Skeletal muscle cell (primary cell): ENCODE data around the gene IGHMBP2.

Source experiments
- DNase-seq: peaks from one replicate; pipeline ENCODE4 v3.0.0-alpha.2; 2010; ENCODE audit warnings: low read depth
- H3K4me3 ChIP-seq: 2 replicates; pipeline ENCODE4 v1.5.1; 2011; ENCODE audit warnings: low read depth, mild to moderate bottlenecking, control low read depth, low read length, moderate library complexity

IGHMBP2 gene

GRCh38 chr11:68924073-68924925 lies 20.6 kb downstream of the IGHMBP2 start:
- no peak for DNase-seq
- no peak overlapping the region for H3K4me3 ChIP-seq

DNA sequence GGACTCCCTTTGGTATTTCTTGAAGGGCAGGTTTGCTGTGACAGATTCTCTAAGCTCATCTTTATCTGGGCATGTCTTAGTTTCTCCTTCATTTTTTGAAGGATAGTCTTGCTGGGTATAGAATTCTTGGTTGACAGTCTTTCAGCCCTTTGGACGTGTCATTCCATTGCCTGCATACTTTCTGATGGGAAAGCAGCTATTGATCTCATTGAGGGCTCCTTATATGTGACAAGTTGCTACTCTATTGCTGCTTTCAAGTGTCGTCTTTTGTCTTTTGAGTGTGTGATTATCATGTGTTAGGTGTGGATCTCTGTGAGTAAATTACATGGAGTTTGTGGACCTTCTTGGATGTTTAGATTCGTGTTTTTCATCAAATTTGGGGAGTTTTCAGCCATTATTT lies 21.9 kb downstream of the IGHMBP2 start:
- no peak for DNase-seq

GRCh38 chr11:68927280-68928135 lies 23.8 kb downstream of the IGHMBP2 start:
- H3K4me3 ChIP-seq, result no peak overlapping the region
- no peak for DNase-seq

More for the DNA sequence above, 21.9 kb downstream of the IGHMBP2 start:
- no peak overlapping the region for H3K4me3 ChIP-seq

DNA sequence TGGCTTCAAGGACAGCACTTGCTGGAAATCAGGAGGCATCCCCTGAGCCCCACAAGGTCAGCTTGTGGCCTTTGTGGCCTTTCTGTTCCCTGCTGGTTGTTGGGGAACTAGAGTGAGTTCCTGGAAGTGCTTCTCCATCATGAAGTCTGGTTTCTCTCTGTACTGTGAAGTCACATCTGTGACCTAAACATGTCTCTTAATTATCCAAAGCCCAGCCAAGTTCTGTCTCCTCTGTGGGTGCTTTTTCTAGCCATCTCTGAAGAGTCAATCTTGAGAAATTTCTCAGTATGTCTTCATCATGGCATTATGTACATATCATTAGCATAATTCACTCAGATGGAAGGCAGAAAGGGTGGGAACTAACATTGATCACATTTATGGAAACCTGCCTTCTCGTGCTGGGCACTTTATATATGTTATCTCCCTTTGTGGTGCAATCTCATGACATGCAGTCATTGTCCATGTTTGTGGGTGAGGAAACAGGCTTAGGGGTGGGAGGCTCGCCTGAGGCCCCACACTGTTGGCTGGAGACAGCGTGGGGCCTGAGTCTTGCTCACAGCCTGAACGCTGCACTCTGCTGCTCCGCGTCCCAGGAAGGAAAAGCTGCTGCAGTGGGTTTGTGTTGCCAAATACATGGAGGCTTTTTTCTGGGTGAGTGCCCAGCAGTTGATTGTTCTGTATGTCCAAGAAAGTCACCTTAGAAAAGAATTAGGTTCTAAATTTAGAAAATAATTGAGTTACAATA lies 24.6 kb downstream of the IGHMBP2 start:
- no peak for DNase-seq
- H3K4me3 ChIP-seq, result no peak overlapping the region

DNA sequence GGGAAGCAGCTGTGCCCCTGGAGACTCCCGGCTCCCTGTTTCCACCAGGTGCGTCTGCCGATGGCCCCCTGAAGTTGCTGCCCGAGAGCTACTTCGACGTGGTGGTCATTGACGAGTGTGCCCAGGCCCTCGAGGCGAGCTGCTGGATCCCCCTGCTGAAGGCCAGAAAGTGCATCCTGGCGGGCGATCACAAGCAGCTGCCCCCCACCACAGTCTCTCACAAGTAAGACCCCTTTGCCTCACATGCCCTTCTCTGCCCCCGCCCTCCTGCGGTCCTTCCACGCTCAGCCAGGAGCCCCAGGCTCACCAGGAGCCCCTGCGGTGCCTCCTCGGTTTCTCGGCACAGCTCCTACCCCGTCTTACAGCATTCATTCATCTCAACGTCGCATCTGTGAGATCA lies 25.4 kb downstream of the IGHMBP2 start:
- H3K4me3 ChIP-seq, result no peak overlapping the region
- DNase-seq, result no peak

- no peak for DNase-seq
These were observed 26.2 kb downstream of the IGHMBP2 start for GRCh38 chr11:68929706-68930570.

DNA sequence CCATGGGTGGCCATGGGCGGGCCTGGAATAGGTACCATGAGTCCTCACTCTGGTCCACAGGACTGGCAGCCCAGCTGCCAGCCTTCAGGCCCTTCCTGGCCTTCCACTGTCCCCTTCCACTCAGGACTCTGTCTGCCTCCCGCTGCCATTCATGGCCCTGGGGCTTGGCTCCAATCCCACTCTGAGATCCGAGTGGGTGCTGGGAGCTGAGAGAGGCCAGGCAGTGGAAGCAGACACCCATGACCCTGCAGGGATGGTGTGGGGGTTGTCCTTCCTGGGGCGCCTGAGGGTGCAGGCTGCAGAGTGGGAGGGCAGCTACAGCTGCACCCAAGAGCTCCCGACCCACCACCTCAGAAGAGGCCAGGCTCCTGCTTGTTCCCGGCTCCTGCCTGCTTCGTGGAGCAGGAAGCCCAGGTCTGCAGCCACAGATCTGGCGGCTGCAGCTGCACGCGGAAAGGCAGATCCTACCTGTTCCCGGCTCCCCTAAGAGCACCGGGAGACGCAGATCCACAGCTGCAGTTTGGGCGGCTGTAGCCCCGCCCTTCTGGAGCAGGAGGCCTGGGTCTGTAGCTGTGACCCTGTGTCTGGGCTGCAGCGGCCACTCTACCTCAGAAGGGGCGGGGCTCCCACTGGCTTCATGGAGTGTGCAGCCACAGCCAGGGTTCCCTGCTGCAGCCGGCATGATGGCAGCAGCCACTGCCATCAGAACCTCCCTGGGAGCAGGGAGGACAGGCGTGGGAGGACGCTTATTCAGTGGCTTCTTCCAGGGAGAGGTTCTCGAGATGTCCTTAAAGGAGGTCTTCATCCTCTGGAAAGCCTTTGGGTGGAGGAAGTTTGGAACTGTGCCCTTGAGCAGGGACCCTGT lies 27.5 kb downstream of the IGHMBP2 start:
- H3K4me3 ChIP-seq, result no peak overlapping the region

More at GRCh38 chr11:68929706-68930570, 26.2 kb downstream of the IGHMBP2 start:
- H3K4me3 ChIP-seq, result no peak overlapping the region

DNA sequence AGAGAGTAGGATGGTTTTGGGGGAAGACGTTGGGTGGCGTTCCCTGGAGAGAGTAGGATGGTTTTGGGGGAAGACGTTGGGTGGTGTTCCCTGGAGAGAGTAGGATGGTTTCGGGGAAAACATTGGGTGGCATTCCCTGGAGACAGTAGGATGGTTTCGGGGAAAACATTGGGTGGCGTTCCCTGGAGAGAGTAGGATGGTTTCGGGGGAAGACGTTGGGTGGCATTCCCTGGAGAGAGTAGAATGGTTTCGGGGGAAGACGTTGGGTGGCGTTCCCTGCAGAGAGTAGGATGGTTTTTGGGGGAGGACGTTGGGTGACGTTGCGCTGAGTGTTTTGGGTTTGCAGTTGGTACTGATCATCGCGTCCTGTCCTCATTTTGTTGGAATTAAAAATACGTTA lies 28.2 kb downstream of the IGHMBP2 start:
- no peak for DNase-seq
- H3K4me3 ChIP-seq, result no peak overlapping the region

More for the DNA sequence above, 27.5 kb downstream of the IGHMBP2 start:
- DNase-seq, result no peak

- no peak overlapping the region for H3K4me3 ChIP-seq
- DNase-seq, result no peak
These were observed 28.7 kb downstream of the IGHMBP2 start for GRCh38 chr11:68932358-68932757.

- no peak overlapping the region for H3K4me3 ChIP-seq
- no peak for DNase-seq
These were observed 29.4 kb downstream of the IGHMBP2 start for GRCh38 chr11:68932933-68933577.

- no peak for DNase-seq
- no peak overlapping the region for H3K4me3 ChIP-seq
These were observed 30.1 kb downstream of the IGHMBP2 start for GRCh38 chr11:68933605-68934320.

DNA sequence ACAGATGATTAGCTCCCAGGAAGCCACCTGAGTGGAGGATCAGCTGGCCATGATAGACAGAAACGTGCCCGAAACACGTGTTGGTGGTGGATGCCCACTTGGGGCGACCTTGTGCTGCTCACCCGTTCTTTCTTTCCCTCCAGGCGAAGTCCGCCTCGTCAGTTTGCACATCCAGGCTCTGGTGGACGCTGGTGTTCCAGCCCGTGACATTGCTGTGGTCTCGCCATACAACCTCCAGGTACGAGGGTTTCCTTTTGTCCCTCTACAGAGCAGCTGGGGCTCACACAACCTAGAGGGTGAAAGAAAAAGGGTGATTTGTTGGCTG lies 30.6 kb downstream of the IGHMBP2 start:
- no peak overlapping the region for H3K4me3 ChIP-seq
- no peak for DNase-seq

GRCh38 chr11:68934666-68935065 lies 31.0 kb downstream of the IGHMBP2 start:
- DNase-seq, result no peak
- no peak overlapping the region for H3K4me3 ChIP-seq

- H3K4me3 ChIP-seq, result no peak overlapping the region
- DNase-seq, result no peak
These were observed 31.4 kb downstream of the IGHMBP2 start for GRCh38 chr11:68935066-68935465.

- no peak for DNase-seq
These were observed 32.0 kb downstream of the IGHMBP2 start for GRCh38 chr11:68935516-68936357.

DNA sequence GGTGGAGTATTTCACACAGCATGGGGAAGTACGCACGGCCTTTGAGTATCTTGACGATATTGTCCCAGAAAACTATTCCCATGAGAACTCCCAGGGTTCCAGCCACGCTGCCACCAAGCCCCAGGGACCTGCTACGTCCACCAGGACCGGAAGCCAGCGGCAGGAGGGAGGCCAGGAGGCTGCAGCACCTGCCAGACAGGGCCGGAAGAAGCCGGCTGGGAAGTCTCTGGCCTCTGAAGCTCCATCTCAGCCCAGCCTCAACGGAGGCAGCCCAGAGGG lies 32.6 kb downstream of the IGHMBP2 start:
- H3K4me3 ChIP-seq, result no peak overlapping the region

More at GRCh38 chr11:68935516-68936357, 32.0 kb downstream of the IGHMBP2 start:
- H3K4me3 ChIP-seq, result no peak overlapping the region

More for the DNA sequence above, 32.6 kb downstream of the IGHMBP2 start:
- no peak for DNase-seq
